ENCODE data around the gene TPSD1.

DNA sequence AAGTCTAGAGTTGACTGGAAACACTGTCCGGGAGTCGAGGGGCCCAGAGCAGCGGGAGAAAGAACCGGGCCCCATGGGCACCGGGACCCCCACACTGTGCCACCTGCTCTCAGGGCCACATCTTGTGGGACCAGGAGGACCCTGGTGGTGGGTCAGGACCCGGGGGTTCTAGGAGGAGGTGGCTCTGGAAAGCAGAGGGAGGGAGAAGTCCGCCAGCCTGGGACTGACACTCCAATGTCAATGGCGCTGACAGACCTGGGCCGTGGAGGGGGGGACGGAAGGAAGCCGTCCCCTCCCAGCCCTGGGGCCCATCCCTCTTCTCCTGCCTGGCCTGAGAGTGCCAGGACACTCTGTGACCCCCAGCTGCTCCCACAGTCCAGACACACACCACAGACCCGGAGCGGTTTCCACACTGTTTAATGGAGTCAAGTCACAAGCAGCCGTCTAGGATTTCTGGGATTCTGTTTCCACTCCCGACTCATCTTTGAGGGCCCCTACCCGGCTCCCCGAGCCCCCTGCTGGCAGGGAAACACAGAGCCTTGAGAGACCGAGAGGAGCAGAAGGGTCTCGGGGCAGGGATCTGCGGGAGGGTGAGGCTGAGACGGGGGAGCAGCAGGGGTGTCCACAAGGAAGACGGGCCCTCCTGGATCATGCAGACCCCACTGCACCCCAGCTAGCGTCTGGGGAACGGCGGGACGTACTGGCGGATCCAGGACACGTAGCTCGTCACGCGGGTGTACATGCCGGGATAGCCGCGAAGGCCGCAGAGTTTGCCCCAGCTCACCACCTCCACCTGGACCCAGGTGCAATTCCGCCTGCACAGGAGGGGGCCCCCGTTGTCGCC, 30.0 kb downstream of the TPSD1 start:
- no peak for TF ChIP-seq FOXJ3 (CRISPR knock-in tag; IDR thresholded peaks at IDR 0.05; ENCODE audit: borderline replicate concordance)
- TF ChIP-seq, protein P1, sequence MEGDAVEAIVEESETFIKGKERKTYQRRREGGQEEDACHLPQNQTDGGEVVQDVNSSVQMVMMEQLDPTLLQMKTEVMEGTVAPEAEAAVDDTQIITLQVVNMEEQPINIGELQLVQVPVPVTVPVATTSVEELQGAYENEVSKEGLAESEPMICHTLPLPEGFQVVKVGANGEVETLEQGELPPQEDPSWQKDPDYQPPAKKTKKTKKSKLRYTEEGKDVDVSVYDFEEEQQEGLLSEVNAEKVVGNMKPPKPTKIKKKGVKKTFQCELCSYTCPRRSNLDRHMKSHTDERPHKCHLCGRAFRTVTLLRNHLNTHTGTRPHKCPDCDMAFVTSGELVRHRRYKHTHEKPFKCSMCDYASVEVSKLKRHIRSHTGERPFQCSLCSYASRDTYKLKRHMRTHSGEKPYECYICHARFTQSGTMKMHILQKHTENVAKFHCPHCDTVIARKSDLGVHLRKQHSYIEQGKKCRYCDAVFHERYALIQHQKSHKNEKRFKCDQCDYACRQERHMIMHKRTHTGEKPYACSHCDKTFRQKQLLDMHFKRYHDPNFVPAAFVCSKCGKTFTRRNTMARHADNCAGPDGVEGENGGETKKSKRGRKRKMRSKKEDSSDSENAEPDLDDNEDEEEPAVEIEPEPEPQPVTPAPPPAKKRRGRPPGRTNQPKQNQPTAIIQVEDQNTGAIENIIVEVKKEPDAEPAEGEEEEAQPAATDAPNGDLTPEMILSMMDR (IDR thresholded peaks at IDR 0.05): no peak
- TF ChIP-seq, protein P2, sequence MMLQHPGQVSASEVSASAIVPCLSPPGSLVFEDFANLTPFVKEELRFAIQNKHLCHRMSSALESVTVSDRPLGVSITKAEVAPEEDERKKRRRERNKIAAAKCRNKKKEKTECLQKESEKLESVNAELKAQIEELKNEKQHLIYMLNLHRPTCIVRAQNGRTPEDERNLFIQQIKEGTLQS (CRISPR knock-in tag; conservative IDR thresholded peaks at IDR 0.05): no peak

All from WTC11 (cell line).